HG02759 (cell line): ENCODE measurements around the gene INSR.

ENCODE experiments used
- ATAC-seq: cut with Tn5 transposase; IDR thresholded peaks from one replicate; pipeline ENCODE4 v1.9.1; 2021; ENCODE audit warnings: mild to moderate bottlenecking, moderate library complexity; ENCODE audit not compliant: unreplicated experiment

INSR gene

GRCh38 chr19:7197119-7197759 lies 97.0 kb downstream of the INSR start:
- peak; percentile 61 for ATAC-seq

GRCh38 chr19:7196763-7197118 lies 97.5 kb downstream of the INSR start:
- ATAC-seq = no peak

DNA sequence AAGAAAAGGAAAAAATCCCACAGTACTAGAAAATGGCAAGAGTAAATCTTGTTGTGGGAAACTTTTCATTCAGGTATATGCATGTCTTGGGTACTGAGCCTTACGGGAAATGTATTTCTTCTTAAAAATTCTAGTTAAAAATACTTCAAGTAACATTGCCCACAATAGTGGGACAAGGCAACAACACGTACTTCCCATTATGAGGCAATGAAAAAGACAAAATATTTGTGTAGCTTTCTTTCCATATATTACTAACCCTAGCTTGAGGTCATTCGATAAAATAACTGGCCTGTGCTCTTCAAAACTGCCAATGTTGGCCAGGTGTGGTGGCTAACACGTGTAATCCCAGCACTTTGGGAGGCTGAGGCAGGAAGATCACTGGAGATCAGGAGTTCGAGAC lies 99.2 kb downstream of the INSR start:
- no peak for ATAC-seq

GRCh38 chr19:7194566-7194965 lies 99.6 kb downstream of the INSR start:
- ATAC-seq = no peak

- no peak for ATAC-seq
These were observed 102.1 kb downstream of the INSR start for GRCh38 chr19:7191946-7192691.

DNA sequence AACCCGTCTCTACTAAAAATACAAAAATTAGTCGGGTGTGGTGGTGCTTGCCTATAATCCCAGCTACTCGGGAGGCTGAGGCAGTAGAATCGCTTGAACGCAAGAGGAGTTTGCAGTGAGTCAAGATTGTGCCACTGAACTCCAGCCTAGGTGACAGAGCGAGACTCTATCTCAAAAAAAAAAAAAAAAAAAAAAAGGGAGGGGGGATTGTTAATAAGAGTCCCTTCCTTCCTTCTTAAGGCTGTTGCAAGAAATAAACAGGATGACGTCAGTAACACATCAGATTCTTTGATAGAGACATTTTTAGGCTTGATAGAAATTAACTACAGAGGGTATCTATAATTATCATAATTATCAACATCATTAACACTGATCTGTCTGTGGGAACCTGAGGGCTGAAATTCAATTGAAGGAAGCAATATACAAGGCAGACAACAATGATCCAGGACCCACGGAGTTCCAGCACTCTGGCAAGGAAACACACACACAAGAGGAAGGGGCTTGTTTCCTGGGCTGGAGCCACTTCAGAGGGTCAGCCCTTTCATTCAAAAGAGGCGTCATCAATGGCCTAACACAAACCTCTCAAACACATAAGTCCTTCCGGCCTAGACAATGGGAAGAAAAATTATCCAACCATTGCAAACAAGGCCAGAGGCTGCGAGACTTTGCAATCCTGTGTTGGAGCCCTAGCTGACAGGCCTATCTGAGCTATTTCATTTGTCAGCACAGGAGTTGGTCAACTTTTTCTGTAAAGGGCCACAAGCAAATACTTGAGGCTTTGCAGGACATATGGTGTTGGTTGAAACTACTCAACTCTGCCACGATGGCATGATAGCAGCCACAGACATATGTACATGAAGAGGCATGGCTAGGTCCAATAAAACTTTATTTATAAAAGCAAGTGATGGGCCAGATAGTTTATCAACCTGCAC lies 105.2 kb downstream of the INSR start:
- ATAC-seq = no peak

DNA sequence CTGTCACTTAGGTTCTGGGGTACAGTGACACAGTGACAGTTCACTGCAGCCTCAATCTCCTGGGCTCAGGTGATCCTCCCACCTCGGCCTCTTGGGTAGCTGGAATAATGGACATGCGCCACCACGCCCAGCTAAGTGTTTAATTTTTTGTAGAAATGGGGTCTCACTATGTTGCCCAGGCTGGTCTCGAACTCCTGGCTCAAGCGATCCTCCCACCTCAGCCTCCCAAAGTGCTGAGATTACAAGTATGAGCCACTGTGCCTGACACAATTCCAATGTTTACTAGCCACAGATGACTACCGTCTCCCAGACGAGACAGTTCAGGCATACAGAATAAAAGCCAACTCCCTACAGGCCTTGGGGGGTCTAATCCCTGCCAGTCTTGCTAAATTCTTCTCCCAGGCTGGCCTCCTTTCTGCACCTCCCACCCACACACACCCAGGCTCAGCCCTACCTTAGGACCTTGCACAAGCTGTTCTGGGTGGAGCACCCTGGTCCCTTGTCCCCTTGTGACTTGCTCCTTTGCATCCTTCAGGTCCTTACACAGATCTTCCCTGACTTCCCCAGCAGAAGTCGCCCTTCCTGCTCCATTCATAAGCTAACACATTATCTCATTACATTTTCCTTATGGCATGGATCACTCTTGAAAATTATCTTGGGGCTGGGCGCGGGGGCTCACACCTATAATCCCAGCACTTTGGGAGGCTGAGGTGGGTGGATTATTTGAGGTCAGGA lies 106.4 kb downstream of the INSR start:
- no peak for ATAC-seq

DNA sequence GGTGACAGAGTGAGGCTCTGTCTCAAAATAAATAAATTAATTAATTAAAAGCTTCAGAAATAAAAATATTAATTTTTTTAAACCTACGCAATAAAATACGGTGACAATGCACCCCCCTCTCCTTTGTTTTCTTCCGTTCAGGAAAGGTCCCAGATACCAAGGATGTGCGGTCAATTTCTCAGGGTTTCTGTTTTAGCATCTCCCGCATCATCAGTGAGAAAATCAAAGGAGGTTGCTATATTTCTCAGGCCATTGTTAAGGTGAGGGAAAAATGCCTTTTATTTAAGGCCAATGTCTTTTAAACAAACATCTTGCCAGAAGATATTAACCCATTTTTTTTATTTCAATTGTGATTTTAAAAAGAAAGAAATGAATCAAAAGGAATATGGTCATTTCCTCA lies 111.7 kb downstream of the INSR start:
- ATAC-seq = no peak

DNA sequence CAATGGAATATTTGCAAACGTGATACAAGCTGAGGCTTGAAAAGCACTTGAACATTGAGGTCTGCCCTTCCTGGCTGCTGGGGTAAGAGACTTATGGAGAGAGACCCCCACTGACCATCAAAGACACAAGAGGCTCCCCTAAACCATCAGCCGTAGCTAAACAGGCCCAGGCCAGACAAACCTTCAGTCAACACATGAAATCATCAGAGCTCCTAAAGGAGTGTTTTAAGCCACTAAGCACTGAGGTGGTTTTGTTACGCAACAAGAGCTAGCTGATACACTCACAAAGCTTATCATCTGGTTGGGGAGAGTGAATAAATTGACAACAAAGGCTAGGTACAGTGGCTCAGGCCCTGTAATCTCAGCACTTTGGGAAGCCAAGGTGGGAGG lies 114.3 kb downstream of the INSR start:
- no peak for ATAC-seq

DNA sequence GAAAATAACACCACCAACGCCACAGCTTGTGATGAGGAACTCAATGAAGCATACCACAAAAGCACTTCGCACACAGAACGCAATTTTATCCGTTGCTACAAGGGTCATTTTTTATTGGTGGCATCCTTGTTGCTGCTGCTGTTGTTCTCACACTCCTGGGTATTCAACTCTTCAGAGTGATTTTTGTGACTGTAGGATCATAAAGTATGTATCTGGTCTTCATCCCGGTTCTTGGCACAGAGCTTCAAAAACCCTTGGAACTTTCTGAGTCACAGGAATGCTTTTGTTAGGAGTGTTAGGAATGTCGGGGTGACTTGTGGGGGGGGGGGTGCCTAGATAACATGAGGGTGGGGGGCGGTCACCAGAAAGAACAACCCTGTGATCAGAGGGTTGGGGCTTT lies 116.3 kb downstream of the INSR start:
- ATAC-seq = no peak

- ATAC-seq = no peak
These were observed 117.4 kb downstream of the INSR start for GRCh38 chr19:7176792-7177191.

DNA sequence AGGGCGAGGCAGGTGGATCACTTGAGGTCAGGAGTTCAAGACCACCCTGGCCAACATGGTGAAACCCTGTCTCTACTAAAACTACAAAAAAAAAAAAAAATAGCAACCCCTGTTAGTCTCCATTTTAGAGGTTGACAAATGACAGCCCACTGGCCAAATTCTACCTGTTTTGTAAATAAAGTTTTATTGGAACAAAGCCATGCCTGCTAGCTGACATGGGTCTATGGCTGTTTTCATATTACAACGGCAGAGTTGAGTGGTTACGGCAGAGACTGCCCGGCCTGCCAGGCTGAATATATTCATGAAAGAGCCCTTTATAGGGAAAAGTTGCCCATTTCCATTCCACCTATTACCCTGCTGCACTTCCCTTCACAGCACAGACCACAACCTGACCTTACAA lies 121.4 kb downstream of the INSR start:
- ATAC-seq = no peak

- no peak for ATAC-seq
These were observed 123.2 kb downstream of the INSR start for GRCh38 chr19:7170983-7171382.

DNA sequence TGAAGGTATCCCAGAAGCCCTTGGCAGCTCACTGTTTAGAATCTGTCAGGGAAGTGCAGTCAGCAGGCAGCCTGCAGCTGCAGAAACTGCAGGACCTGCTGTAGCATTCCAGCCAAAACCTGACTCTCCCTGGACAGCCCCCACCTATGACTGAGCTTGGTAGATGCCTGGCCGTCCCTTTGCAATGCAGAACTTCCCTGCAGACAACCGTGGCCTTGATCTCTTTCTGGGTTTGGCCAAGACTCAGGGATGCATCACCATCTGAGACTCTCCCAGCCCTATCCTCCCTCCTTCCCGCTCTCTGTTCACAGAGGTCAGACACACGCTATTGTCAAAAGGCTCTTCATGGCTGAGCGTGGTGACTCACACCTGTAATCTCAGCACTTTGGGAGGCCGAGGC lies 125.3 kb downstream of the INSR start:
- ATAC-seq = no peak

- ATAC-seq = no peak
These were observed 132.9 kb downstream of the INSR start for GRCh38 chr19:7161292-7161691.

GRCh38 chr19:7159105-7159933 lies 134.9 kb downstream of the INSR start:
- ATAC-seq = no peak

GRCh38 chr19:7153022-7153421 lies 141.2 kb downstream of the INSR start:
- ATAC-seq = no peak

DNA sequence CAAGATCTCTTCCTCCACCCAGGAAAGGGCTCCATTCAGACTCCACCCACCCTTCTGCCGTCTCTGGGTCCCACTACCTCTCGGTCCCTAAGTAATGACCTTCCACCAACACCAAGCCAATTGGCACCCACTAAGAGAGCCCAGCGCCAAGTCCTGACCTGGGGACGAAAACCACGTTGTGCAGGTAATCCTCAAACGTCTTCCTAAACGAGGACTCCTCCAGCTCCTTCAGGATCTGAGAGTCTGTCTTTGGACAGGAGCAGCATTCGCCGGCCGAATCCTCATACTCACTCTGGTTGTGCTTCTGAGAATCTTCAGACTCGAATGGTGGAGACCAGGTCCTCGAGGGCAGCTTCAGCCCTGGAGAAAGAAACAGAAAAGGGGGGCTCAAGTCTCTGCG lies 141.6 kb downstream of the INSR start:
- ATAC-seq = no peak

DNA sequence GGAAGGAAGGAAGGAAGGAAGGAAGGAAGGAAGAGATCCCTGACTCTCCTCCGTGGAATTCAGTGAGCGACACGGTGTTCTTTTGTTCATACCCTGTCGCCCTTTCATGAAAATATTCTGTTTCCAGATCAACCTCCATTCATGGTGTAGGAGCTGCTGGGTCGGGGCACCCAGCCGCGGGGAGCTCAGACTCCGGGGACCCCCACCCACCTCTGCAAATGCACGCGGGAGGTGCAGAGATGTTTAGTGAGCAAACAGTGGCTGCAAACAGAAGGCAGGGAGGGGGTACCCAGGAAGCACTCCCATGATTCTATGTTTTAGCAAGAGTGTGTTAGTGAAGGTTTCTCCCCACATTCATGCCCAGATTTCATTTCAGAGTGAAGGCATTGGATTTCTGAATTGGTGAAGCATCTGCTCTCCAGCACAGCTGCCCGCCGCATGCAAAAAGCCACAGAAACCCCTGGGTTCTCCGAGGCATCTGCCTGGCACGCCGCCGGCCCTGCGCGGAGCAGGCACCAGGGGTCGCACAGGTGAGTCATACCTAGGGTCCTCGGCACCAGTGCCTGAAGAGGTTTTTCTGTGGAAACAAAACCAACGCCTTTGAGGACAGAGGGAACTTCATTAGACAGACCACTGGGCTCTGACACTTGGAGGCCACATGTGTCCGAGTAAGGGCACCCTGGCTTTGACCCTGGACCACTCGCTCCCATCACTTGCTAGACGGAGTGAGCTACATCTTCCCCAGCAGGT lies 144.1 kb downstream of the INSR start:
- ATAC-seq = no peak
